Activated CD8-positive, alpha-beta memory T cell treated with anti-CD3 and anti-CD28 coated beads for 4 hours (primary cell): ENCODE data around the gene EVX1.

Experiments used
- DNase-seq, 2 donors: peaks; one replicate each; pipeline ENCODE4 v3.0.0-alpha.2; 2020; ENCODE audit warnings: low read depth in 2 of 2

Gene EVX1

DNA sequence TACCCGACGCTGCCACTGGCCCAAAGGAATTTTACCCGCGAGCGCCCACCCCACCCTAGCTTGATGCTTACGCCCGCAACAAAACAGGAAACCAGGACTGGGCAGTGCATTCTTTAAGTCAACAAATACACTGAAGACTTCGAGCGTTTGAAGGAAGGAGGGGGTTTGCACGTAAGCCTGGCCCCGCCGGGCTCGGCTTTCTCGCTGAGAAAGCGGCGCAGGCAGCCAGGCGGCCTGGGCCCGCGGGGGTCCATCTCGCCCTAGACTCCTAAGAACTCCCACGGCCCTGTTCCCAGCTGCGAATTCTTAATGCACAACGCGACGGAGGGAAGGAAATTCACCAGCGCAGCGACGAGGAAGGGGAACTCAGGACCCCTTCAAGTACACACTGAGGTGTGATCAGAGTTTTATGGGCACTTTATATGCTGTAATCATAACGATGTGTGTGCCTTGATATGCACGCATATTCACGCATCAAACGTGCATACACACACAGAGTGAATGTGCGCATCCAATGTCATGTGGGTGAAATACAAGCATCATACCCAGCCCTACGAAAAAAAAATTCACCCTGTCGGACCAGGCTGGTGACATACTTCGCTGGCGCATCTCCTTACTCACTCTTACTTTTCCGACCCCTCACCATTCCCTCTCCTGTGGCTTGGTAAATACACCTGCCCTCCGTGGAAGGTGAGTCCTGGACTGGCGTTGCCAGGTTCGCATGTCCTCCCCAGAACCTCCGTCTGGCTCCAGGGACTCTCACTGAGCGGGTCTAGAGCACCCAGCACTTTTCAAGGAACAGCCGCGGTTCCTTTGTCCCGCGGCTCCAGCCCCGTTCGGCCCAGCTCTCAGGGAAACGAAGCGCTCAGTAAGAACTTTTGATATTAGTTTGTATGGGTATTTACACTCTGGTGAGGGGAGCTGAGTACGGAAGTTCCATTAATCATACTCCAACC is 37.0 kb upstream of the EVX1 start:
- DNase-seq = no peak

DNA sequence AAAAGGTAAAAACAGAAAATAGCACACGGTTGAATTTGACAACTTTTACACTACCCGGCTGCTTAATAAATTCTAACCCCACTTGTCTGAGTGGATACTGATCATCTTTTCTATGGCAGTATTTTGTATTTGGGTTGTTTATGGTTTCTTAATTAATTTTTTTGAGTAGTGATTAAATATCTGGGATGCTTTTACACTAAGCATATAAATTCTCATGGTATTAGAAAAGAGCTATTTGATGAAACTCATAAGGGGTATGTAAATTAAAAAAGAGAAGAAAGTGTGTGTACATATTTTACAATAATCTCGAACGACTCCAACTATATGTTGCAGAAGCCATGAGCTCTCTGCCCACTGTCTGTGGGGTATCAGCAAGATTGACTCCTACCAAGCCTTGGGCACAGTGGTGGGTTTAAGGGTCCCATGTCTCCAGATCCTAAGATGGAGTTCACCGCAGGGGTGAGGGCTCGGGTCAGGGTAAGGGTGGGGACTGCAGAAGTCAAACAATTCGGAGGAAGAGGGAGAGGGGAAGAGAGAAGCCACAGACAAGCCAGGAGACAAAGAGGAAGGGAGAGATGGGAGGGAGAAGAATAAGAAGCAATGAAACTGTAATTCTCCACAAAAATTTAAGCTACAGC is 35.1 kb upstream of the EVX1 start:
- no peak for DNase-seq

DNA sequence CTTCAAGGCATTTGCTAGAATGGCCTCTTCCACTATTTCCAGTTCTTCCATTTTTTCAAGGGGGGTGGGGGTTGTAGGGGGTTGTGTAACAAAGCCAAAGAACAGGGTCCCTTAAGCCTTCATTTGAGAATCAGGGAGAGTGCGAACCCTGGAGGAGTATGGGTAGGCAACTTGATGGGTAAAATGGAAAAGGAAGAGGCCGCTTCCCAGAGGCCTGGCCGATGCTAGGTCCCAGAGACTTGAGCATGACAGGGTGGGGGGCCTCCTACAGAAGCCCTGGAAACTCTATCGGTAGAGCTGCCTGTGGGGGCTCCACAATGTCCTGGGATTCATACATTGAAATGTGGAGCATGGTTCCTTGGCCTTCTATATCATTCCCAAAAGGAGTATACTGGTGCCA is 33.6 kb upstream of the EVX1 start:
- DNase-seq = no peak

DNA sequence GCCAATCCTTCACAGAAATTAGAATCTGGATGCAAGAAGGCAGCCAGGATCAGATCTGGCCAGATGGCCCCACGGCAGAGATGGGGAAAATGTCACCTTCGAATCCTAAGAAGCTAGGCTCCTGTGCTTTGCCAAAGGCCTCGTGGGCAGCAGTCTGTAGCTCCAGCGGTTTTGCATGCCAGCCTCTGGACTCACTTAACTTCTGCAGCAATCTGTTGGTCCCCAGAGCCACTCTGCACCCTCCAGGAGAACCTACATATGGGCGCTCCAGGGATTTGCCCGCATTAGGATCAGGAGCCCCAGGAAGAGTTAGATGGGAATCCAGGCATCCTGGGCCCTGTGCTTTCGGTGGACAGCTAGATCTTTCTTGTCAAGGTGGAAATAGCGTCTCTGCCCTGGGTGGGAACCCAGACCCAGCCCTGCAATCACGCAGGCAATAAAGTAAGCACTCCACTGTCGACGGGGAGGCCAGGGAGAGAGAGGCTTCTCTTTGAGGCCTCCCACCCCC is 32.6 kb upstream of the EVX1 start:
- no peak for DNase-seq

GRCh38 chr7:27210441-27211083 is 32.0 kb upstream of the EVX1 start:
- no peak for DNase-seq

DNA sequence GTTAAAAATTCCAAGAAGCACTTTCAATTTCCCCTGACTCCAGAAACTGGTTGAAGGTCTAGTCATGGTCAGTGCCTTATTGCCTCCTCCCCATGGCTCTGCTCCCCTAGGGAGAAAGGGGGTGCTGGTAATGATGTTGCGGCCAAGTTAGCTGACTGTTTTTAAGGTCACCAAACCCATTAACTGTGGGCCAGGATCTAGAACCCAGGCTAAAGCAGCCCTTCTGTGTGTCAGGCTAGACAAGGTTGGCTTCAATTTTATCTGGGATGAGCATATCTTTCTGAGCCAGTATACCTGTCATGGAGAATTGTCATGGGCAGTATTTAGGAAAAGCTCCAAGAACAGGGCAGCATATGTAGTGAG is 31.5 kb upstream of the EVX1 start:
- no peak for DNase-seq

DNA sequence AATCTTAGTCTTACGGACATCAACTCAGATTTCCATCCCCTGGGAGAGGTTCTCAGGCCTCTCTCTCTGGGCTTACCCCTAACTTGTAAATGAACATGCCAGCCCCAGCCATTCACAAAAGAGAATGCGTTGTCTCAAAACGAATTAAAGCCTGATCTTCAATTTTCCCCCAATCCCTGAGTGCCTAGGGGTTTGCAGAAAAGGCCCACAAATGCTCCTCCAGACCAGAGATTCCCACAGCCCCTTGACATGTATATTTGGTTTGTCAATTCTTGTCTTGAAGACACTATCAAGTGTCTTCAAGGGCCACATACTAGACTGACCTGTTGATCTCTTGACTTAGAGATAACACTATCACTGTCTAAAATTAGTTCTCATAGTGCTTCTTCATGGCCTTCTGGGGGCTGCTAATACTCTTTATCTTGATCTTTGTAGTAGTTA is 30.8 kb upstream of the EVX1 start:
- DNase-seq = no peak

GRCh38 chr7:27212497-27213432 is 29.8 kb upstream of the EVX1 start:
- DNase-seq = no peak

DNA sequence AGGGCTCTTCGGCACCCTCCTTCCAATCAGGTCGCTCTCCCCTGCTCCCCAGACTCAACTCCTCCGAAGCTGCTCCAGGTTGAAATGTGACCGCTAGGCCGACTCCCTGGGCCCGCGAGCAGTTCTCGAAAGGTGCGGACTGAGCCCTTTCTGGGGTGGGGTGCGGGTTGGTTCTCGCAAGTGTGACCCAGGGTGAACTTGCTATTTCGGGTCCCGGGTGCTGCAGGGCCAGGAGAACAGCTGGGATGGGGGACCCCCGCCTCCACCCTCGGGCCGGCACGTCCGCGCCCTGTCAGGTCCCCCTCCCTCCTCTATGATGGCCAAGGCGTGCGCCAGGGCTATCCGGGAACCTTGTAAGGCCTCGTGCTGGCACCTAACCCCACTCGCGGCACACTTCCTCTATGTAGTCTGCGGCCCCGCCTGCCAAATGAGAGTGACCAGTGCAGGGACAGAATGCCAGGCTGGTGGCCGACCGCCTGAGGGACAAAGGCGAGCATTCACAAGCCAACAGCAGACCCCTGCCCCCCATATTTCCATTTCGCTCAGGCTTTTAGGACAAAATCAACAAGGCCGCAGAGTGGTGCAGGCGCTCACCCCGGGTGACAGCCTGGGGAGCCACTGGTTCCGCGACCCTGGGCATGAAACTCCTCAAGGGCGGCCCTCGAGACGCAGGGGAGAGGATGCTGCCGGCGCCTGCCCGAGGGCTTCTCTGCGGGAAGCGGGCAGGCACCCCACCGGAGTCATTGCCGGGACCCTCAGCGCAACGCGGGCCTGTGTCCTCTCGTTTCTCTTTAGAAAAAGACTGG is 29.0 kb upstream of the EVX1 start:
- no peak for DNase-seq

DNA sequence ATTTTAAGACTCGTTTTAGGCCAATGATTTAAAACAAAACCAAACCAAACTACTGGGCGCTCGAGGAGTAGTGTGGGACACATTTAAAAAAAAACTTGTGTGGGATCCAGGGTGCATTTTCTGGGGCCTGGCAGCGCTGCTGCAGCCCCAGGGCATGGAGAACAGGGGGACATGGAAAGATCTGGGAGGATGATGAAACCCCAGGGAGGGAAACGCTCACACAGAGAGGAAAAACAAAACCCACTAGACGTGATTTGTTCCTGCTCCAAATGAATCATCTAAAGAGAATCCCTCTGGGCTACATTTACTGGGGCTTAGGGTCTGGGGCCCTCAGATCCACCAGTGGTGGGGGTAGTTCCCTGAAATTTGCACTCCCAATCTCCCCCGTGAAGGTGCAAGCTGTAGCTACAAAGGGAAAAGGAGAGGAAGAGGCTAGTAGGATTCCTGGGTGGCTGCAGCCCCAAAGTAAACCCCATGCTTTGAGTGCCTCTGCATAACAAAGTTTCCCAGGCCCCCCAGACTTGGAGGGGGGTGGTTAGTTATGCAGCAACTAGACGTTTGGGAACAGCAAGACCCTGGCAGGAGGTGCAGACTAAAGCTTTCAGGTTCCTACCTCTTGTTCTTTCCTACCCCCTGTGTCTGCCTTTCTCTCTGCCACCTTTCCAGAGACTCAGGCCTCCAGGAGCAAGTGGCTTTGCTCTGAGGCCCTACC is 28.2 kb upstream of the EVX1 start:
- DNase-seq = no peak

DNA sequence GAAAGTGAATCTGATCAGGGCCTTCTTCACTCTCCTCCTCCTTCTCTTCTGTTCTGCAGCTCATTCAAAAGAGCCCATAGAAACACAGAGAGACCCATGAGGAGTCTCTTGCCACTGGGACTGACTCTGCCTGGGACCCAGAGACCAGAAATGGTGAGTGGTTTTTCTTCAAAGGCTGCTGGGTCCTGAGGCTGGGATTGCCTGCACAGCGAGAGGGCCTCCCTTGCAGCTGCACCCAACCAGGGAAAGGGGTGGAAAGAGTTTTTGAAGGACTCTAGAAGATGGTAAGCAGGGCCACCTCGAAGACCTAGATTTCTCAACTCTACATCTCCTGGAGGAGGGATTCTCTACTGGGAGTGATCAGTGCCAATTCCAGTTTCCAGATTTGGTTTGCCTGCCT is 27.2 kb upstream of the EVX1 start:
- no peak for DNase-seq

DNA sequence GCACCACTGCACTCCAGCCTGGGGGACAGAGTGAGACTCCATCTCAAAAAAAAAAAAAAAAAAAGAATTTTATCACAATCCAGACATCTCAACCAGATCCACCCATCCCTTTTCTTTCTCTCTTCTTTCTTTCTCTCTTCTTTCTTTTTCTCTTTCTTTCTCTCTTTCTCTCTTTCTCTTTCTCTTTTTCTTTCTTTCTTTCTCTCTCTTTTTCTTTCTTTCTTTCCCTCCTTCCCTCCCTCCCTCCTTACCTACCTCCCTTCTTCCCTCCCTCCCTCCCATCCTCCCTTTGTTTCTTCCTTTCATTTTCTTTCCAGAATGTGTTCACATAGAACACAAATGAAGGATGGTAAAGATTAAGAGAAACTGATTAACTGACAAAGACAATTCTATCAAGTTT is 24.7 kb upstream of the EVX1 start:
- no peak for DNase-seq

DNA sequence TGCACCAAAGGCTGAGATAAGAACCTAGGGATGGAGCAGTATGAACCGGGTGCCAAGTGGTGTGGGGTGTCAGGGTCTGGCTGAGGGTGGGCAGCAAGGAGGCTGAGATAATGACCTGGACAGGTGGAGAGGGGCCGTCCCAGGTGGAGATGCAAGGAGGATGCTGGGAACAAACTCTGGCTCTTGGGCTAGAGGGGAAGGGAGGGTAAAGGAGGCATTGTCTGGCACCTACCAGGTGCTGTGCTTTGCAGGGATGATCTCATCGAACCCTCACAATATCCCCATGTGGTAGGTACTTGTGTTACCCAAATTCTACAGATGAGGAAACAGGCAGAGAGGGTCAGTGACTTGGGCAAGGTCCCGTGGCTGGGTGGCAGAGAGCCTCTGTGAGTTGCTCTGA is 22.8 kb upstream of the EVX1 start:
- DNase-seq = no peak

DNA sequence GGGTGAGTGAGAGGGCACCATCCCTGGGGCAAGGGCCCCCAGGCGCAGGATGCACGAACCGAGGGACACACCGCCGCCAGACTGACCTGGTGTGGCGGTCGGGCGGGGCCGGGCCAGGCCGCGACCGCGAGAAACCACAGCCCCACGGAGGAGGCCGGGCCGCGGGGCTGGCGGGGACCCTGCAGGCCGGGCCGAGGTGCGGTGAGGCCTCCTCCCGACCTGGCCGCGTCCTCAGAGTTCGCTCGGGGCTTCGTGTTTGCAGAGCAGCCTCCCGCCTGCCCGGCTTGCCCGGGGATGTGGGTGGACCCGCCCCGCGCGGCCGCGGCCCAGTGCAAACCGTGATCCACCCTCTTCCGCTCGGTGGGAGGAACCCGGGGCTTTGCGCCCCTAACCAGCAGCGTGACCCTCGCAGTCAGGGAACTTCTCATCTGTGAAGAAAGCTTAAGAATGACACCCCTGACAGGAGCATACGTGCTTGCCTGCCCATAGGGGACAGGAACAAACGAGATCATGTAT is 22.1 kb upstream of the EVX1 start:
- no peak for DNase-seq

DNA sequence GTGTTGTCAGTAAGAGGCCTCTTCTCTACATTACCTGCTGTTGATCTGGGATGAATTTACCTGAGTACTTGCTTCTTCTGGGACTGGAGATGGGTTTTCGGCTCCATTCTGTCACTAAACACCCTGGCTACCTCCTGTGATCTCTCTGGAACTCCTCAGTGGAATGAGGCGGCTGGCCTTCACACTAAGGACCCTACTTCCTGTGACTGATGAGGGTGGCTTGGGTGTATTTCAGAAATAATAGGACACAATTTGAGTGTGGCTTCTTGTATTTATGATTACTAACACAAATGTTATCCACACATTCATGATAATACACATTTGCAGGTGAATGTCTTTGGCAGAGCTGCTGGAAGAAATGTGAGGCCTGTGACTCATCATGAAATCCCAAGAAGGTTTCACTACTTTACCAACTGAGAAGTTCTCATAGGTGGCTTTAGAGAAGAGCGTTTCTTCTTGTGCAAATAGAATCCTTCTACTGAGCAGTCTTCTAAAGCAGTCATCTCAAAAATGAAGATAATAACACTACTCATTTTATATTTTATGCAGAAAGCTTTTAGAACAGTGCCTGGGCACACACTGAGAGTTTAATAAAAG is 21.3 kb upstream of the EVX1 start:
- no peak for DNase-seq

- no peak for DNase-seq
These were observed 18.5 kb upstream of the EVX1 start for GRCh38 chr7:27223941-27224575.

DNA sequence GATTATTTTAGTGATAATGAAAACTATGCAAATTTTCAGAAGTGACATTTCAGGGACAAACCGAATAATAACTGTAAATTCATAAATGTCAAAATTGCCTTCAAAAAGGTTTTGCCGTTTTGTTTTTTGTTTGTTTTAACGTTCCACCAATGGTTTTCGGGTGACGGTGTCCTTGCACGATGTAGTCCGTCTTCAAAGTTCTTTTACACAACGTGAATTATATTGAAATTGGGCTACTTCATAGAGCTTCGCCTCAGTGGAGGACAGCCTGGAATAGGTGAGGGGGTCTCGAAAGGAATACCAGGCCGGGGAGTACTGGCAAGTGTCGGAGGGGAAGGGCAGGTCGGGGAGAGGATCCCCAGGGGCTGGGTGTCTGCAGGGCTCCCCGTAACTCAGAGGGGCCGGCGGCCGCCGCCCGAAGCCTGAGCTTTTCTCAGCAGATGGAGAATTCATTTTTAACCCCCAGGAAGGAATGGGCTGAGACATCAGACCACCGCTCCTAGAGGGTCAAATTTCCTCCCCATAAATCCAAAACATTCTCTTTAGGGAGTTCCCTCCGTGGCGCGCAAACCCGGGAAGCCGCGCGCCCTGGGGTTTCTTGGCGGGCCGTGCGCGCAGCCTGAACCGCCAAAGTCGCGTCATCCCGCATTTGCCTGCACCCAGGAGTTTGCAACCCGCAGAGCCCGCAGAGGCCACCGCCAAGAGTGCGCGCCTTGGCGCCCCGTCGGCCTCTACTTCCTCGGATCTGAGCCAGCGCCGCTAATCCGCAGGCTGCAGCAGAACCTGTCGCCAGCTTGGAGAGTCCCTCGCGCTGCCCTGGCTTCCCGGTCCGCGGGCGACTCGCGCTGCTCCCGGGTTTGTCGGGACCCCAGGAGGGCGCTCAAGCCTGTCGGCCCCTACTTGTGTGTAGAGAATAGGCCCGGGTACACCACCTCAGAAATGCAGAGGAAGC is 17.3 kb upstream of the EVX1 start:
- DNase-seq = no peak

DNA sequence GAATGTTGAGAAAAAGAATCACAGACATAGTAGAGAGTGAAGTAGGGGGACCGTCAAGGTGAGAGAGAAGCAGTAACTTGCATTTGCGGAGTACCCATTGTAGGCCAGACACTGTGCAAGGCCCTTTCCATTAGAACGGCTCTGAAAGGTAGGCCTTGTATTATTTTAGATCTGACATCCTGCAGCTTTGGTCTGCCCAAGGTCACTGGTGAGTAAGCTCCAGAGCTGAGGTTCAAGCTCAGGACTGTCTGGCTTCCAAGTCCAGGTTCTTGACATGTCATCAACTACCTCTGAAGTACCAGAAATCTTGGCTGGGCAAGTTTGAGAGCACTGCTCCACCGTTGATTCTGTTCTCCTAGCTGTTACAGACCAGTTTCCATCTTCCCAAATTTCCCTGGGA is 13.2 kb upstream of the EVX1 start:
- DNase-seq = no peak
